Astrocyte (in vitro differentiated cells and primary cell): ENCODE results near the gene PLA1A.

ENCODE experiments used
- EZH2 ChIP-seq: IDR thresholded peaks from 2 replicates; pipeline ENCODE4 v1.6.1; 2012; ENCODE audit warnings: mild to moderate bottlenecking, low read length, inconsistent platforms; ENCODE audit not compliant: insufficient read depth
- TF ChIP-seq, protein P1 (sequence below): IDR thresholded peaks from 2 replicates; pipeline ENCODE4 v1.5.1; 2011; ENCODE audit warnings: low read depth, mild to moderate bottlenecking, inconsistent platforms, low read length, moderate library complexity; ENCODE audit not compliant: insufficient read depth

DNA sequence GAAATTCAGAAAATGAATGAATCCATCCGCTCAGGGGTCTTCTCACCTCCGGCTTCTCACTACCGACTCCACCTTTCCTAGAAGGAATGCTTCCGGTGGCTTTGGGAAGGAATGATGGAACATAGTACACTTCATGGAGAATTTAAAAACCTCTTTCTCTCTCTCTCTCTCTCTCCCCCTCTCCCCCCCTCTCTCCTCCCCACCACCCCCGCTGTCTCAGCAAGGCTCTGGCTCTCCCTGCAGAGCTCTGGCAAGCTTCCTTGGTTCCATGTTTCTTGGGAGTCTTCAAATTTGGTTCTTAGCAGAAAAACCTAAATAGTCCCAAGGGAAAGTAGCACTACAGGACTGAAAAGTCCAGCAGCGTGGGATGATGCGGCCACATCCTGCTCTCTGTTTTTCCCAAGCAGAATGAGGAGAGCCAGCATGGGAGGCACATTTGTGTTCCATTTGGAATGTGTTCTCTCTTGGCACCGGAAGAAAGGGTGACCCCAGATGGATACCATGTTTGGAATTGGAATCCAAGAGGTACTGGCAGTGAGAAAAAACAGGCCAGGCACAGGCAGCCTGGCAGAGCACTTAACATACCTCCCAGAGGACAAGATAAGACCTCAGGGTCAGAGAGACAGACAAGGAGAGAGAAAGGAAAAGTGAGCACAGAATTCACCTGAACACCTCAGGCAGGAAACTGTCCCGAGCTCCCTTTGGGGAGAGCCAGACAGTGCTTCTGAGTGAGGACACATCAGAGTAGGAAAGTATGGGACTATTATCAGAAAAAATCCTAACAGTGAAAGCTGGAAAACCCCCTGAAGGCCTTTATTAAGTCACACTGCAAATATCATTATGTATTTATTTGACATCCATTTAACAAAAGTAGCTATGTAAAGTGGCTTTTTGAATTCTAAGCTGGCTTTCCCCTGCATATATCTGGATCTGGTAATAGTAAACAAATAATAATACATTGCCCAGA, 63.1 kb downstream of the PLA1A start, which contains the start of gene POPDC2:
- TF ChIP-seq EZH2 = no peak
- TF ChIP-seq, protein P1, sequence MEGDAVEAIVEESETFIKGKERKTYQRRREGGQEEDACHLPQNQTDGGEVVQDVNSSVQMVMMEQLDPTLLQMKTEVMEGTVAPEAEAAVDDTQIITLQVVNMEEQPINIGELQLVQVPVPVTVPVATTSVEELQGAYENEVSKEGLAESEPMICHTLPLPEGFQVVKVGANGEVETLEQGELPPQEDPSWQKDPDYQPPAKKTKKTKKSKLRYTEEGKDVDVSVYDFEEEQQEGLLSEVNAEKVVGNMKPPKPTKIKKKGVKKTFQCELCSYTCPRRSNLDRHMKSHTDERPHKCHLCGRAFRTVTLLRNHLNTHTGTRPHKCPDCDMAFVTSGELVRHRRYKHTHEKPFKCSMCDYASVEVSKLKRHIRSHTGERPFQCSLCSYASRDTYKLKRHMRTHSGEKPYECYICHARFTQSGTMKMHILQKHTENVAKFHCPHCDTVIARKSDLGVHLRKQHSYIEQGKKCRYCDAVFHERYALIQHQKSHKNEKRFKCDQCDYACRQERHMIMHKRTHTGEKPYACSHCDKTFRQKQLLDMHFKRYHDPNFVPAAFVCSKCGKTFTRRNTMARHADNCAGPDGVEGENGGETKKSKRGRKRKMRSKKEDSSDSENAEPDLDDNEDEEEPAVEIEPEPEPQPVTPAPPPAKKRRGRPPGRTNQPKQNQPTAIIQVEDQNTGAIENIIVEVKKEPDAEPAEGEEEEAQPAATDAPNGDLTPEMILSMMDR = no peak
